Measurements from ENCODE around the gene RRAGB.
A peak's percentile ranks its signal among the peaks of the same experiment; 100 is the strongest.
"Not testable (repeated sequence)": the region's sequence is repeated elsewhere in the genome, so short reads cannot be mapped to it uniquely, and the experiment has no call there.

RRAGB gene, protein sequence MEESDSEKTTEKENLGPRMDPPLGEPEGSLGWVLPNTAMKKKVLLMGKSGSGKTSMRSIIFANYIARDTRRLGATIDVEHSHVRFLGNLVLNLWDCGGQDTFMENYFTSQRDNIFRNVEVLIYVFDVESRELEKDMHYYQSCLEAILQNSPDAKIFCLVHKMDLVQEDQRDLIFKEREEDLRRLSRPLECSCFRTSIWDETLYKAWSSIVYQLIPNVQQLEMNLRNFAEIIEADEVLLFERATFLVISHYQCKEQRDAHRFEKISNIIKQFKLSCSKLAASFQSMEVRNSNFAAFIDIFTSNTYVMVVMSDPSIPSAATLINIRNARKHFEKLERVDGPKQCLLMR

DNA sequence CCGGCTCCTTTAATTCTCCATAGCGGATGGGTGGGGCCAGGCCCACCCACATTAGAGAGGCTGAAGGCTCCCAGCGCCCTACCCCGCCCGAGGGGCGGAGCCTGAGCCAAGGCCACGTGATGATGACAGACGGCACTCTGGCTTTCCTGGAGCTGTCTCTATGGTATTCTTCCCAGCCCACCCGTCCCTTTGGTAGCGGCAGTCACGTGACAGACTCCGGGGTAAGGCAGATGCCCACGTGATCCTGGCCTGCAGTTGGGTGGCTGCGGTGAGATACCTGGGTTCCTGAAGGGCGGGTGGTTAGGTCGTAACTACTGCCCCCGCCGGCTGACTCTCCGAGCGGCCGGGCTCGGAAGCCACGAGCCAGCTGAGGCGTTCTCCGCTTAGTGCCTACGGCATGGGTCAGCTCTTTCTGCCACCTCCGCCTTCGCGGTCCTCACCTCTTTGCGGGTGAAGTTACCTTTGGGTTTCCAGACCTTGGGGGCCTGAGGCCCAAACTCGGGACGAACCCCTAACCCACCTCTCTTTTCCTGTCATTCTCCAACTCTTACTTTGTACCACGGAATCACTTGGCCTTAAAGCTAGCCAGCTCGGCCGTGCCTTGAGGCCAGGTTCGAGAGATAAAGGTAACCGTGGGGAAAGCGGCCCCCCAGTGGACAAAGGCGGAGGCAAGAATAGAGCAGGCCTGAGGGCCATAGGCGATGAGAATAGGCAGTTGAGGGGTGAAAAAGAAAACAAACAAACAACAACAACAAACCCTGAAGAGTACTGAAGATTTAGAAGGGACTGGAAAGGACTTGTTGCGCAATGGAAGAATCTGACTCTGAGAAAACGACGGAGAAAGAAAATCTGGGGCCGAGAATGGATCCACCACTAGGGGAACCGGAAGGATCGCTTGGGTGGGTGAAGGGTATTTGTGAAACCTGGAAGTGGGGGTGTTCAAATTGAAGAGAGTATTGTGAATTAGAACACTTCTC lies at the start of gene RRAGB:
RRAGB (plus strand) TSS at position 229 of the 977 bp plus-strand sequence; CDS start at position 808, 579 bp downstream.
- peak within 1 kb of the TSS; percentile 66 for H3K4me3 ChIP-seq (ENCODE audit: low read depth, low read length)
- TF ChIP-seq, protein P1, sequence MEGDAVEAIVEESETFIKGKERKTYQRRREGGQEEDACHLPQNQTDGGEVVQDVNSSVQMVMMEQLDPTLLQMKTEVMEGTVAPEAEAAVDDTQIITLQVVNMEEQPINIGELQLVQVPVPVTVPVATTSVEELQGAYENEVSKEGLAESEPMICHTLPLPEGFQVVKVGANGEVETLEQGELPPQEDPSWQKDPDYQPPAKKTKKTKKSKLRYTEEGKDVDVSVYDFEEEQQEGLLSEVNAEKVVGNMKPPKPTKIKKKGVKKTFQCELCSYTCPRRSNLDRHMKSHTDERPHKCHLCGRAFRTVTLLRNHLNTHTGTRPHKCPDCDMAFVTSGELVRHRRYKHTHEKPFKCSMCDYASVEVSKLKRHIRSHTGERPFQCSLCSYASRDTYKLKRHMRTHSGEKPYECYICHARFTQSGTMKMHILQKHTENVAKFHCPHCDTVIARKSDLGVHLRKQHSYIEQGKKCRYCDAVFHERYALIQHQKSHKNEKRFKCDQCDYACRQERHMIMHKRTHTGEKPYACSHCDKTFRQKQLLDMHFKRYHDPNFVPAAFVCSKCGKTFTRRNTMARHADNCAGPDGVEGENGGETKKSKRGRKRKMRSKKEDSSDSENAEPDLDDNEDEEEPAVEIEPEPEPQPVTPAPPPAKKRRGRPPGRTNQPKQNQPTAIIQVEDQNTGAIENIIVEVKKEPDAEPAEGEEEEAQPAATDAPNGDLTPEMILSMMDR (IDR thresholded peaks at IDR 0.05; ENCODE audit: low read depth, low read length) = peak; percentile 22; the same call in 1 of the 2 replicates

DNA sequence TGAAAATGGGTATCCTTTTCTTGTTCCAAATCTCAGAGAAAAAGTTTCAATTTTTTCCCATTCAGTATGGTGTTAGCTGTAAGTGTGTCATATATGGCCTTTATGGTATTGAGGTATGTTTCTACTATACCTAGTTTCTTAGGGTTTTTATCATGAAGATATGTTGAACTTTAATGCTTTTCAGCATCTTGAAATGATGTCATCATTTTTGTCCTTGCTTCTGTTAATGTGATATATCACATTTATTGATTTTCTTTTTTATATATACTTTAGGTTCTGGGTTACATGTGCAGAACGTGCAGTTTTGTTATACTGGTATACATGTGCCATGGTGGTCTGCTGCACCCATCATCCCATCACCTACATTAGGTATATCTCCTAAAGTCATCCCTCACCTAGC lies 49.5 kb upstream of the RRAGB start:
- TF ChIP-seq, protein P1 (IDR thresholded peaks at IDR 0.05; ENCODE audit: low read depth, low read length) = no peak
- H3K4me3 ChIP-seq (ENCODE audit: low read depth, low read length) = no peak overlapping the region

DNA sequence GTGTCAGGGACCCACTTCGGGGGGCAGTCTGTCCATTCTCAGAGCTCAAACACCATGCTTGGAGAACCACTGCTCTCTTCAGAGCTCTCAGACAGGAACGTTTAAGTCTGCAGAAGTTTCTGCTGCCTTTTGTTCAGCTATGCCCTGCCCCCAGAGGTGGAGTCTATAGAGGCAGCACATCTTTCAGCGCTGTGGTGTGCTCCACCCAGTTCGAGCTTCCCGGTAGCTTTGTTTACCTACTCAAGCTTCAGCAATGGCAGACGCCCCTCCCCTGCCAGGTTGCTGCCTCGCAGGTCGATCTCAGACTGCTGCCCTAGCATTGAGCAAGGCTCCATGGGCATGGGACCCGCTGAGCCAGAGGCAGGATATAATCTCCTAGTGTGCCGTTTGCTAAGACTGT lies 29.0 kb upstream of the RRAGB start:
- not testable (repeated sequence) for H3K4me3 ChIP-seq (ENCODE audit: low read depth, low read length)

DNA sequence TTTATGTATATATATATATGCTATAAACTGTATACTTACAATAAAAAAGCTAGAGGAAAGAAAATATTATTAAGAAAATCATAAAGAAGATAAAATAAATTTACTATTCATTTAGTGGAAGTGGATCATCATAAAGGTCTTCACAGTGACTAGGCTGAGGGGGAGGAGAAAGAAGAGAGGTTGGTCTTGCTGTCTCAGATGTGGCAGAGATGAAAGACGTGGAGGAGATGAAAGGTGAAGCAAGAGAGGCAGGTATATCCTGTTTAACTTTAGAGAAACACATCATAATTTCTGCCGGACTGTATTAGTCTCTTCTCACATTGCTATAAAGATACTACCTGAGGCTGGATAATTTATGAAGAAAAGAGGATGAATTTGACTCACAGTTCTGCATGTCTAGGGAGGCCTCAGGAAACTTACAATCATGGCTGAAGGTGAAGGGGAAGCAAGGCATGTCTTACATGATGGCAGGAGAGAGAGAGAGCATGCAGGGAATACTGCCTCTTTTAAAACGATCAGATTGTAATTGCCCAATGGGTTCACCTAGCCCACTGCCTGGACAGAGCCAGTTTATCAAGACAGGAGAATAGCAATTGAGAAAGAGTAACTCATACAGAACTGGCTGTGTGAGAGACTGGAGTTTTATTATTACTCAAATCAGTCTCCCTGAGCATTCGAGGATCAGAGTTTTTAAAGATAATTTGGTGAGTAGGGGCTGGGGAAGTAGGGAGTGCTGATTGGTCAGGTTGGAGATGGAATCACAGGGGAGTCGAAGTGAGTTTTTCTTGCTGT lies 22.1 kb upstream of the RRAGB start:
- TF ChIP-seq, protein P1 (IDR thresholded peaks at IDR 0.05; ENCODE audit: low read depth, low read length) = no peak

DNA sequence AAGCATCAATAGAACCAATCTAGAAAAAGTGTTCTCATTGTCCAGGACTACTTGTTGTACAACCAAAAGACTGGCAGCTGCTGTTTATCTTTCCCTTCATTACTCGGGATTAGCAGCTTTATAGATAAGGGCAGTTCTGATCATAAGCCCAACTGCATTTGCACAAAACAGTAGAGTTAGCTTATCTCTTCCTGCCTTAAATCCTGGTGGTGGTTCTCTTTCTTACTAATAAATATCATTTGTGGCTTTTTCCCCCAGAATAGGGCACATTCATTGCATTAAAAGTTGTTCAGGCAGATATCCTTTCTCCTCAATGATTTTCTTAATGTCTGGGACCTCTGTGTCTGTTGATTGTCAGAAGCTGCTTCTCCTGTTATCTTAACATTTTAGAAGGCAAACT lies 20.2 kb upstream of the RRAGB start:
- TF ChIP-seq, protein P1 (IDR thresholded peaks at IDR 0.05; ENCODE audit: low read depth, low read length) = no peak
- no peak overlapping the region for H3K4me3 ChIP-seq (ENCODE audit: low read depth, low read length)

More for the DNA sequence above, 22.1 kb upstream of the RRAGB start:
- H3K4me3 ChIP-seq (ENCODE audit: low read depth, low read length) = no peak overlapping the region

DNA sequence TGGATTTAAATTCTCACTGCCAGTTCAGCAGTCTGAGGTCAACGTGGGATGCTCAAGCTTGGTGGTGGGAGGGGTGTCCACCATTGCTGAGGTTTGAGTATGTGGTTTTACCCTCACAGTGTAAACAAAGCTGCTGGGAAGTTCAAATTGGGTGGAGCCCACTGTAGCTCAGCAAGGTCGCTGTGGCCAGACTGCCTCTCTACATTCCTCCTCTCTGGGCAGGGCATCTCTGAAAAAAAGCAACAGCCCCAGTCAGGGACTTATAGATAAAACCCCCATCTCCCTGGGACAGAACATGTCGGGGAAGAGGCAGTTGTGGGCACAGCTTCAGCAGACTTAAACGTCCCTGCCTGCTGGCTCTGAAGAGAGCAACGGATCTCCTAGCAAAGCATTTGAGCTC lies 14.9 kb upstream of the RRAGB start:
- TF ChIP-seq, protein P1 (IDR thresholded peaks at IDR 0.05; ENCODE audit: low read depth, low read length) = no peak
- H3K4me3 ChIP-seq (ENCODE audit: low read depth, low read length) = no peak overlapping the region

DNA sequence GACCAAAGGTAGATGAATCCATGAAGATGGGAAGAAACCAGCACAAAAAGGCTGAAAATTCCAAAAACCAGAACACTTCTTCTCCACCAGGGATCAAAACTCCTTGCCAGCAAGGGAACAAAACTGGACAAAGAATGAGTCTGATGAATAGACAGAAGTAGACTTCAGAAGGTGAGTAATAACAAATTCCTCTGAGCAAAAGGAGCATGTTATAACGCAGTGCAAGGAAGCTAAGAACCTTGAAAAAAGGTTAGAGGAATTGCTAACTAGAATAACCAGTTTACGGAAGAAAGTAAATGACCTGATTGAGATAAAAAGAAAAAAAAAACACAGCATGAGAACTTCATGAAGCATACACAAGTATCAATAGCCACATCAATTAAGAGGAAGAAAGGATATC lies 14.1 kb upstream of the RRAGB start:
- not testable (repeated sequence) for H3K4me3 ChIP-seq (ENCODE audit: low read depth, low read length)

DNA sequence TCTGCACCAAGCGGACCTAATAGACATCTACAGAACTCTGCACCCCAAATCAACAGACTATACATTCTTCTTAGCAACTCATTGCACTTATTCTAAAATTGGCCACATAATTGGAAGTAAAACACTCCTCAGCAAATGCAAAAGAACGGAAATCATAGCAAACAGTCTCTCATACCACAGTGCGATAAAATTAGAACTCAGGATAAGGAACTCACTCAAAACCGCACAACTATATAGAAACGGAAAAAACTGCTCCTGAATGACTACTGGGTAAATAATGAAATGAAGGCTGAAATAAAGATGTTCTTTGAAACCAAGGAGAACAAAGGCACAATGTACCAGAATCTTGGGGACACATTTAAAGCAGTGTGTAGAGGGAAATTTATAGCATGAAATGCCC lies 12.5 kb upstream of the RRAGB start:
- not testable (repeated sequence) for H3K4me3 ChIP-seq (ENCODE audit: low read depth, low read length)

Measured in WI38 (cell line).